GM04503 (cell line): ENCODE results near the gene ATXN10.
"Not testable (repeated sequence)": the region's sequence is repeated elsewhere in the genome, so short reads cannot be mapped to it uniquely, and the experiment has no call there.

ENCODE experiments used
- DNase-seq: peaks from one replicate; pipeline ENCODE4 v3.0.0-alpha.2; 2012; ENCODE audit warnings: low read depth

Gene ATXN10

DNA sequence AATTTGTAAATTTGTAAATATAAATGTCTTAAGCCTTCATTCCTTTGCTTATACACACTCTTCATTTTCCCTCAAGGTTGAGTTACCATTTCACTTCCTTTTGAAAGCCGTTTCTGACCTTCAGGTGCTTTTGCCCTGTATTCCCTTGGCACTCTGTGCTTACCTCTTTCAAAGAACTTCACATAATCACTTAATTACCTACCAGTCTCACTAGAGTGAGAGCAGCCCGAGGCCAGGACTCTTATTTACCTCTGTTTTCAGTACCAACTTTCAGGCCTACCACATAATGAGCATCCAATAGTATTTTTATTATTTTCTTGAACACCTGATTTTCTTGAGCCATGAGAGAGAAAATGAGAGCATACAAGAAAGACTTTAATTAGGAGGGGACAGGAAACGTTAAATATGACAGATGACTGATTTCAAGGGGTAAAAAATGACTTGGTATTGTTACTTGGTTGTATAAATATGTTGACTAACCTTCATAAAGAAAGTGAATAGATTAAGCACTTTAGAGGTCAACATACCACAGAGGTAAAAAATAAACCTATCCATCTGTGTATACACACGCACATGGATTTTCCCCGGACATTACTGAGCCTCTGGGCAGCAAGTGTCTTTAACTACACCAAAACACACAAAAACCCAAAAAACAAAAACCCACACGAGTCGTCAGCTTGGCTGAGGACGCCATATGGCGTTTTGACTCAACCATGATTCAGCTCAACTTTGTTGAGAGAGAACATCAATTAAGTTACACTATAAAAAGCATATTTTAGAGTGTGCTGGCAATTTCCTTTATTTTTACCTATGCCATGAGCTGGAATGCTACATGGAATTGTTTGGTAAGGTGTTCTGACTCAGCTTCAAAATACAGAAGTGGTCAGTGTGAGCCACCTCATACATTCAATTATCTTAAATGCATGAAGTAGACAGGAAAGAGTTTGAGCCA is 7.6 kb downstream of the ATXN10 start:
- no peak for DNase-seq

DNA sequence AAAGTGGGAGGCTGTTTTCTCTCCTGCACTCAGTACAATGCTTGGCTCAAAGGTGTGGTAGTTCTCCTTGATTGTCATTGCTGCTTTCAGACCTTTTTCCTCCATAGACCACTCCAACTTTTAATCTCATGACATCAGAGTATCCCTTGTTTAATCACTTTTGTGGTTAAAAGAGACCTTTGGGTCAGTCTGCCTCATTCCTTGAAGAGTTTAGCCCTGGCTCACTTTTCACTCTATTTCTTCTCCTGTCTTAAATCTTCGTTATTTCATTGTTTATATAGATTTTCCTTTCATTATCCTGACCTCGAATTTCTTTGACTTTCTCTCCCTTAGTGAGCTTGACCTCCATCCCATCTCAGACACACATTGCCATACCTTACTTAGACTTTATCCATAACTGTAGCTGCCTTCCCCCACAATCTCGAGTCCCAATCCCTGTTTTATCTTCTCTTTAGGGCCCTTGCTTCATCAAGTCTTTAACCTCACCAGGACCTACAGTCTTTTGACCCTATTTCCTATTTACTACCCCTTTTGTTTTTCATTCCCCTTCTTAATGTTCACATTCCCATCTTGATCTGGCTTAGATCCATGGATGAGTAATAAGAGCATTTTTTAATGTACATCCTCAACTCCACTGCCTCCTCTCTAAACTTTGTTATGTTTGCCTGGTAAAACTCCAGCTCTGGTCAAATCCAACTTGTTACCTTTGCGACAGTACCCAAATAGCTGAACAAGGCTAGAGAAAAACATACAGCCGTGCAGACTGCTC is 9.5 kb downstream of the ATXN10 start:
- no peak for DNase-seq

DNA sequence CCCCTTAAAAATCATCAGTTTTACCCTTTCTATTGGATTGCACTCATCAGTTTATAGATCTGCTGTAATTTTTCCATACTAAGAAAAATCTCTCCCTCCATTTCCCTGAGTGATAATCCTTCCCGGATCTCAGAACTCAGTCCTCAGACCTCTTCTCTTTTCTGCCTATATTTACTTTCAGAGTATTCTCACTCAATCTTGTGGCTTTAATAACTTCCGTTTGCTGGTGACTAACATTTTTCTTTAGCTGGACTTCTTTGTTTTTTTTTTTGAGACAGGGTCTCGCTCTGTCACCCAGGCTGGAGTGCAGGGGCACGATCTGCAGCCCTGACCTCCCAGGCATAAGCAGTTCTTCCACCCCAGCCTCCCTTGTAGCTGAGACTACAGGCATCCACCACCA is 10.4 kb downstream of the ATXN10 start:
- no peak for DNase-seq

DNA sequence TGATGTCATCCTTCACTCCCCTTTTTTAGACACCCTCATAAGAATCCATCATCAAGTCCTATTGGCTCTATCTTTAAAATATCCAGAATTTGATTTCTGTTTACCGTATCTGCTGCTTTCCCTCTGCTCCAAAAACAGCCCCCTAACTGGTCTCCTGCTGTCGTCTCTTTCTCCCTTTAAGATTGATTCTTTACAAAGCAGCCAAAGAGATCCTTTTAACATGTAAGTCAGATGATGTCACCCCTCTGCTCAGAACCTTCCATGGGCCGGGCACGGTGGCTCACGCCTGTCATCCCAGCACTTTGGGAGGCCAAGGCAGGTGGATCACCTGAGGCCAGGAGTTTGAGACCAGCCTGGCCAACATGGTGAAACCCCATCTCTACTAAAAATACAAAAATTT is 11.1 kb downstream of the ATXN10 start:
- not testable (repeated sequence) for DNase-seq

DNA sequence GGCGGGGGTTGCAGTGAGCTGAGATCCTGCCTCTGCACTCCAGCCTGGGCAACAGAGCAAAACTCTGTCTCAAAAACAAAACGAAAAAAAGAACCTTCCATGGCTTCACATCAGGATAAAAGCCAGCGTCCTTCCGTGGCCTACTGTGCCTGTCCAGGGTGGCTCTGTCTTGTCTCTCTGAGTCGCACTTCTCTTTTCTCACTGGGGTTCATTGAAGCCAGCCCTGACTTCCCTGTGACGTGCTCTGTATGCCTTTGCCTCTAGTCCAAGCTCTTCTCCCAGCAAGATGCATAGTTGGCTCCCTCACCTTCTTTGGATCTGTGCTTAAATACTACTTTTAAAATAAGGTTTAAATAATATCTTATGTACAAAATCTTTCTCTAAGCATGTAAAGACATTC is 11.6 kb downstream of the ATXN10 start:
- DNase-seq: no peak

DNA sequence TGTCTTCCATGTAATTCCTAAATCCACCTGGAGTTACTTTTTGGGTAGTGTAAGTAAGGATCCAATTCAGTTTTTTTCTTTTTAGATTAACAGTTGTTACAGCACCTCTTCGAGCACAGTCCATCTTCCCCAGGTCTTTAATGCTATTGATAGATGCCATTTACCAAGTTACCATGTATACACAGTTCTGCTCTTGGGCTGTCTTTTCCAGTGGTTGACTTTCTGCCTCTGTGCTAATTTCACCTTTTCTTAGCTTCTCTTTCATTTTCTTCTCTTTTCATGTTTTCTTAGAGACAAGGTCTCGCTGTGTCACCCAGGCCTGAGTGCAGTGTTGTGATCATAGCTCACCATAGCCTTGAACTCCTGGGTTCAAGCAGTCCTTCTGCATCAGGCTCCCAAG is 12.0 kb downstream of the ATXN10 start:
- no peak for DNase-seq

DNA sequence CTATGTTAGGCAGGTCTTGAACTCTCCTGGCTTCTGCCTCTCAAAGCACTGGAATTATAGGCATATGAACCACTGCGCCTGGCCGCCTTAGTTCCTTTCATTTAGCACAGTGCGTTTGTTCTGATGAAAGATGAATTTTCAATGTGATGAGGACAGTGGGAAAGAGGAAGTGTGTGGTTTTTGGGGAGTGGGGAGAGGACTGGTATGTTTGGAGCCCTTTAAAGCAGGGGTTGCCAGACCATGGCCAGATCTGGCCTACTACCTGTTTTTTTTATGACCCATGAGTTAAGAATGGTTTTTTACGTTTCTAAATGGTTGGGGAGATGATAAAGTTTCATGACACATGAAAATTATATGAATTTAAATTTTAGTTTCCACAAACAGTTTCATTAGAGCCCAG is 12.5 kb downstream of the ATXN10 start:
- DNase-seq: no peak

DNA sequence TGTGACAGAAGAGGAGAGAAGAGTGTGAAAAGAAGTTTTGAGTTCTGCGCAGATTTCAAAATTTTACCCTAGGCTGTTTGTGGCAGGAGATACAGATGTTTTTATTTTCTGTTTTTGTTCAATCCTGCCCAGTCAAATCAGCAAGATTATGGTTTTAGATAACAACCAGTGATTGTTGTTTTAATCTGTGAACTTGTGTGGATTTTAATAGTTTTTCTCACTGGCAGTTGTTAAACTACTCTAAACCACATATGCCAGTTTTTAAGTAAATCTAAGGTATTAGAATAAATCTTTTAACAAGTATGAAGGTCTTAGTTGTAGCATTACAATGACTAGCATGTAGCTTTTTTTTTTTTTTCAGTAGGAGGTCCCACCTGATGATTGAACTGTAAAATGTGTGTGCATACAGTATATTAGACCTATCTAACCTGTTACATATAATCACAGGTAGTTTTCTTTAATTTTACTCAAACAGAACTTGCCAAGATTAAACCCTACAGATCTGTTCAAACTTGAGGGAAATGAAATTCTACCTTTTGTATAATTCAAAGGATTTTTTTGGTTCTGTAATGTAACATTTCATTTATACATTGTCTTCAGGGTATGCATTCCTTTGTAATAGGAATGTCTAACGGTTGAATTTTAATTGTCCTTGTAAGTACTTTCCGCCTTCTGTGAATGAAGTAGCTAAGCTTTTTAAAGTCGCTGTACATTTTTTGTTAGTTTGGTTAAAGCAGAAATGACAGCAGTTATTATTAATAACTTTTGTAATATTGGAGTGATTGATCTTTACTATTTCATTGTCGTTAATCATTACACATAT is 13.3 kb downstream of the ATXN10 start:
- DNase-seq: no peak

DNA sequence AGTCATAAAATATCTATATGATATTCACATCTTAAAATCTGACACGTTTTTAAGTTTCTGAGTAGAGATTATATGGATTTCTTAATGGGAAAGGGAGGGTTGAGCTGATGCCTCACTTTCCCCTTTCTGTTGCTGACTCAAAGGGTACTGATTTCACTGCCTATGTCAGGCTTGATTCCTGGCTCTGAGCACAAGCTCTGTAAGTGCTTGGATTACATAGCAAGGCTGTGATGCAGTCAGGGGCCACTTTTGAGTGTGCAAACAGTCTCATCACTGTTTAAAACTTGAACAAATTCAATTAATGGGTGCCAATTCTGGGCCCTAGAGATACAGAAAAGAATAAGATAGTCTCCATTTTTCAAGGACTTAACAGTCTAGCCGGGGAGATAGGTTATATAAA is 14.4 kb downstream of the ATXN10 start:
- no peak for DNase-seq

DNA sequence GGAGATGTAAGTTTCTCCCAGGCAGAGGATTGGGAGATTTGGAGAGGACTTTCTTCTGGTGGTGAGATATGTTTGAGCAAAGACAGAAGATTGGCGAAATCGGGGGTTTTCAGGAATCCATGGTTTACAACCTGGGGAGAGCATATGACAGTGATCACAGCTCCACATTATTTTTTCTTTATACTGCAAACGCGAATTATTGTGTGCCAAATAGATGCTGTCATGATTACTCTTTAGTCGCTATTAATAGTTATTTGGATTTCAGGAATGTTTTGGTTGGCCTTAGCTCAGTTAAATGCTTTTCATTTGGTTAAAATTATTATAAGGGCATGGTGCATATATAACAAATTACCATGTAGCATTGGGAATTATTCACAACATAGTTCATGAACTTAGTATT is 15.2 kb downstream of the ATXN10 start:
- no peak for DNase-seq

DNA sequence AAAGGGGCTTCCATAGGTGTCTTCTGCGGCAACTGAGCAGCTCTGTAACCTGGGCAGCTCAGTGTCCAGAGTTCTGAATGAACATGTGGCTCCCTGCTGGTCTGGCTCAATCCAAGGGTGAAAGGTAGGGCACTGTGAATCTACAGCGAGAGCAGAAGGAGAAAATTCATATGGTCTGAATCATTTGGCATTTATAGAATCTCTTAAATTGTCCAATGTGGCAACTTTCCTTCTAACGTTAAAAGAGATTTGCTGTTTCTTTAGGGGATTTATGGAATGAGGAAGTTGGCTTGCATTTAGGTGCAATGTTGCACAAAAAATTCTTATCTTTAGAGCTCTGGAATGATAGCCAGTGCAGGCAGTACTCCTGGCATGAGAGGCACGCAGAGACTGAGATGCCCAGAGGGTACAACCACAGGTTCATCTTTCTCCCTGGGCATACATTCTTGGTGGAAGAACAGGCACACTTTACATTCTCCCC is 17.0 kb downstream of the ATXN10 start:
- peak; percentile 85 for DNase-seq

DNA sequence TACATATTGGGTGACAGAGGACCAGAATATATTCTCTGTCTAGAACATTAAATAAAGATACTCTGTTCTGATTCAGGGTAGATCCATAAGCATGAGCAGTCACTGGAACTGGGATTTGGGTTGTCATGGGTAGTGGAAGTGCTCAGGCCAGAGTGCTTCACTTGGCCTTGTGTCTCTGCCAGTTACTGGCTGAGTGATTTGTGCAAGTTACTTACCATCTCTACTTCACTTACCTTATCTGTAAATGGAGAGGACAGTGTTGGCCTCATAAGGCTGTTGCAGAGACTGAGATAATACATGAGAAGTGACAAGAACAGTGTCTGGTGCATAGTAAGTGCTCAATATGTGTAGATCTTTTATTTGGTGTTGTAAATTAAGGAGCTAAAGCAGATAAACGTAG is 17.6 kb downstream of the ATXN10 start:
- no peak for DNase-seq

DNA sequence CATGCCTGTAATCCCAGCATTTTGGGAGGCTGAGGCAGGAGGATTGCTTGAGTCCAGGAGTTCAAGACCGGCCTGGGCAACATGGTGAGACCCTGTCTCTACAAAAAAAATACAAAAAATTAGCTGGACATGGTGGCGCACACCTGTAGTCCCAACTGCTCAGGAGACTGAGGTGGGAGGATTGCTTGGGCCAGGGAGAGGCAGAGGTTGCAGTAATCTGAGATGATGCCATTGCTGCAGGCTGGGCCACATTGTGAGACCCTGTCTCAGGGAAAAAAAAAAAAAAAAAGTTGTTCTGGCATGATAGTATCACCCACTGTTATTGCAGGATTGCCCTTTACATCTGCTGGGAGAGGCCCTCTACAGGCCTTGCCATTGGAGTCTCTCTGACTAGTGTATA is 18.4 kb downstream of the ATXN10 start:
- no peak for DNase-seq

DNA sequence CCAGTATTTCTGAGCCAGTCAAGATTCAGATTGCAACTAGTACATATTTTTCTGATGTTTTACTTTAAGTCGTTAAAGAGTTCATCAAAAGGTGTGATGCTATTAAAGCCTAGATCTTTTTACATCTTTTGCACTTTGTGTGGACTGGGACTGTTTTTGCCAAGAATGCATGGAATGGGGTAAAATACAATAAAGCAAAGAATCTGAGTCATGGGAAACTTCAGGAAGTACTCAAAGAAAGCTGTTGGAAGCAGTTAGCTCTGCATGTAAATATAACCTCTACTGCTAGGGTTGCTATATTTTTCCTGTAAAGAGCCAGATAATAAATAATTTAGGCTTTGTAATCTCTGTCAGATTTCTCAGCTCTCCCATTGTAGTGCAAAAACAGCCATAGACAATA is 20.9 kb downstream of the ATXN10 start:
- DNase-seq: no peak

DNA sequence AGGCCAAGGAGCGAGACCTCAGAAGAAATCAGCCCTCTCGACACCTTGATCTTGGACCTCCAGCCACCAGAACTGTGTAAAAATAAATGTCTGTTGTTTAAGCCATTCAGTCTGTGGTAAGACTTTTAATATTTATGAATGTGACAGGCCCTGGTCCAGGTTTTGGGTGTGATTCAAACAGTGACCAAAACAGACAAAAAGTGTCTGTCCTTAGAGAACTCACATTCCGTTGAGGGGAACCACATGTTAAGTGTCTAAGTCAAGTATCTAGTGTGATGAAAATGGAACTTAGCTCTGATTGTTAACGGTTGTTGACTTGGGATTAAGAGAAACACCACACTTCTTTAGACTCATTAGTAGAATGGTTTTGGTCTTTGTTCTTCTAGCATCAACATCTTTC is 22.2 kb downstream of the ATXN10 start:
- DNase-seq: no peak

DNA sequence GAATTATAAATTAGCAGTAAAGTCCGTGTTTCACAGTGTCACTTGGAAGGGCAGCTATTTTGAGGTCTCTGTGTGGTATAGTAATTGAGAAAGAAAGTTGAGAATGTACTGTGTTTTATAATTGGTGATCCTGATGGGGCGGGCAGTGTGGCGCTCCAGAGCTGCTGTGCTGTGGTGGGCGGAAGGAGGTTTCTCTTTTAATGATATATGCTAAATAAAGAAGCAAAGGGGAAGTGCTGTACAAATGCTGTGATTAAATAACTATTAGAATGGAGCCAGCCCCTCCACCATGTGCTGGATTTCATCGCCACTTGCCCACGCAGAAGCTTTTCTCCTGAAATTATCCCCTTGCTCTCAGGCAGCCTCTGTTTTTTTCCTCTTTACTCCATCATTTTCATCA is 24.6 kb downstream of the ATXN10 start:
- no peak for DNase-seq

DNA sequence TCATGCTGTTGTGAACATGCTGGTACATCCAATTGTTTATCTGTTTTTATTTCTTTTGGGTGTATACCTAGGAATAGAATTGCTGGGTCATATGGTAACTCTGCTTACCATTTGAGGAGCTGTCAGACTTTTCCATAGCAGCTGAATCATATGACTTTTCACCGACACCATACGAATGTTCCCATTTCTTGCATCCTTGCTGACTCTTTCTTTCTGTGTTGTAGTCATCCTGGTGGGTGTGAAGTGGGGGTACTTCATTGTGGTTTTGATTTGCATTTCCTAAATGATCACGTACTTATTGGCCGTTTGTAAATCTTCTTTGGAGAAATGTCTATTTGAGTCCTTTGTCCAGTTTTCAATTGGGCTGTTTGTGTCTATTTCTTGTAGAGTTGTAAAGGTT is 26.5 kb downstream of the ATXN10 start:
- DNase-seq: no peak

DNA sequence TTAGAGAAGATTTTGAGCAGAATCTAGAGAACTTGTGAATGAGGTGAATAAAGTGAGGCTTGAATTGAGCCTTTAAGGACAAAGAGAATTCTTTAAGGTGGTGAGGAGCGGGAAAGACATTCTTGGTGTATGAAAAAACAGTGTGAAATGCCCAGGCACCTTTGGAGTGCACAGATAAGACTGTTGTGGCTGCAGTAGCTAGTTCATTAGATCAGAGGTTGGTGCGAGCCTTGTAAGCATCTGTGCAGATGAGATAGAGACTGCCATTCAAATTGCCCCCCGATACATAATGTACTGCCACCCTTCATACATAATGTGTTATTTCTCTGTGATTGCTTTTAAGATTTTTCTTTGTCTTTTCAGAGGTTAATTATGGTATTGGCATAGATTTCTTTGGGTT is 31.3 kb downstream of the ATXN10 start:
- no peak for DNase-seq

DNA sequence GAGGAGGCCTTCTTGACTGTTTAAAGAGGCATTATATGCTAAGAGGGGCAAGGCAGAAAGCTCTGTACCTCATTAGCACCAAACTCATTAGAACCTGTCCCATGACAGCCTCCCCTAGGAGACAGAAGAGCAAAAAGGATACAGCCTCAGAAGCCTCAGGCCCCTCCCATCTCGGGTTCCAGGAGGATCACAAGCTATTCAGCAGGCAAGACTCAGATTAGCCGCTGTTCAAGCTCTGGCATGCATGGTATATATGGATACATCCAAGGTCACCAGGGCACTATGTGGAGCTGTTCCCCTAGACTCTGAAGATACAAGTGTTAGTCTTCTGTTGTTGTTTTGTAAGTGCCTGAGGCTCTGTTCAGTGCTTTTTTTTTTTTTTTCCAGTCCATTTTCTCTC is 32.1 kb downstream of the ATXN10 start:
- no peak for DNase-seq

DNA sequence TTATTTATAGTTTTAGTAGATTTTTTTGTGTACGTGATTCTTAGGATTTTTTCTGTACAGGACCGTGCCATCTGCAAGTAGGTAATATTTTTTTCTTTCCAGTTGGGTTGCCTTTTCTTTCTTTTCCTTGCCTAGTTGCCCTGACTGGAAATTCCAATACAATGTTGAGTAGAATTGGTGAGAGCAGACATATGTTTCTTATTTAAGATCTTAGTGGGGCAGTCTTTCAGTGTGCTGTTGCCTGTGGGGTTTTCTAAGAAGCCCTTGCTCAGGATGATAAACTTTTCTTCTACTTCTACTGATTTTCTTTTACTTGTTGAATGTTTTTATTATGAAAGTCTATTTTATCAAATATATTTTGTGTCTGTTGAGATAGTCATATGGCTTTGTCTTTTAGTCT is 33.0 kb downstream of the ATXN10 start:
- no peak for DNase-seq

DNA sequence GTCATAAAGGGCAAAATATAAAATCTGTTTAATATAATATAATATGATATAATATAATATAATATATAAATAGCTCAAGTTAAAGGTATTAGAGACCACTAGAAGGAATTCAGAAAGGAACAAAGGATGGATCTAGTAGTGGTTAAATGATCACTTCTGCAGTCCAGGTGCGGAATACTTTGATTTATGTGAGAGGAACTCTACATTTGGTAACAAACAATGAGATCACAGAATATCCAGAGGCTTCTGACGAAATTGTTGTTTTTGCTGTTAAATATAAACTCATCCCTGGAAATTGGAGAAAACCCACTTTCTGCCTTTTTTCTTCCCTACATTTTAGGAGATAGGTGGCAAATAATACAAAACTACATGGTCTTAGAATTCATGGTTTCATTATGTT is 36.0 kb downstream of the ATXN10 start:
- DNase-seq: no peak

DNA sequence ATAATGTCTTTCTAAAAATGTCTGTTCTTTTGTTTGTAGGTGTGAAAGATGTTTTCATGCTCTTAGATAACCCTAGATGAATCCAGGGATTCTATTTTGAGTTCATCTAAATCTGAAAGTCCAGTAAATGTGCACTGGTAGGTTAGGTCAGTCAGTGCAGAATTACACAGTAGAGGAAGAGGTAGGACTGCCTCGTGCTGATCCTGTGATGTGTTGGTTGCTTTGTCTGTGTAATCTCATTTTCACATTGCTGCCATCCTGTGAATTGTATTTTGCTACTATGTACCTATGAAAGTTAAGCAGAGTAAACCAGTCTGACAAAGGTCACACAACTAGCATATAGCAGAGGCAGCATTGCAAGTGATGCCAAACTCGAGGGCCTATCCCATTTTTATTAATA is 36.5 kb downstream of the ATXN10 start:
- no peak for DNase-seq
